Hematopoietic multipotent progenitor cell treated with erythropoietin and hydrocortisone succinate and interleukin-3 and kit ligand, for 17 days (in vitro differentiated cells): ENCODE results near the gene ZNF678.
"Not testable (repeated sequence)": the region's sequence is repeated elsewhere in the genome, so short reads cannot be mapped to it uniquely, and the experiment has no call there.

Experiments
- DNase-seq: peaks from one replicate; pipeline ENCODE4 v3.0.0-alpha.2; 2015; ENCODE audit warnings: low spot score

ZNF678 gene

GRCh38 chr1:227551881-227552280 is 11.5 kb upstream of the ZNF678 start:
- not testable (repeated sequence) for DNase-seq

DNA sequence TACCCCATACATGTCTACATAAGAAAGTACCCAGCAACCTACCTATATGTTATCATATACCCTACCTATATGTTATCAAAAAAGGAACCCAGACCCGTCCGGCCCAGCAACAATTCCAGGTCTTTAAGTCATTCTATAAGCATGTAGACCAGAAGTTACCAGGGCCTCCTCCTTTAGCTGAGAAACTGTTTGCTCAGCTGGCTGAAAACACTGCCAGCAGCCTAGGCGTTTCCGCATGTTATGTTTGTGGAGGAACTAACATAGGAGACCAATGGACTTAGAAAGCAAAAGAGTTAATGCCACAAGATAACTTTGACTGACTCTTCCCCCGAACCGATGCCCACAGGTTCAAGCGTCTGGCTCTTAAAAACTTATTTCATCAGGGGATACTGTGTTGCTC is 7.1 kb upstream of the ZNF678 start:
- no peak for DNase-seq

- DNase-seq: no peak
Observed at GRCh38 chr1:227557962-227558725, 5.2 kb upstream of the ZNF678 start.

- DNase-seq: no peak
Observed at GRCh38 chr1:227558732-227559262, 4.6 kb upstream of the ZNF678 start.

DNA sequence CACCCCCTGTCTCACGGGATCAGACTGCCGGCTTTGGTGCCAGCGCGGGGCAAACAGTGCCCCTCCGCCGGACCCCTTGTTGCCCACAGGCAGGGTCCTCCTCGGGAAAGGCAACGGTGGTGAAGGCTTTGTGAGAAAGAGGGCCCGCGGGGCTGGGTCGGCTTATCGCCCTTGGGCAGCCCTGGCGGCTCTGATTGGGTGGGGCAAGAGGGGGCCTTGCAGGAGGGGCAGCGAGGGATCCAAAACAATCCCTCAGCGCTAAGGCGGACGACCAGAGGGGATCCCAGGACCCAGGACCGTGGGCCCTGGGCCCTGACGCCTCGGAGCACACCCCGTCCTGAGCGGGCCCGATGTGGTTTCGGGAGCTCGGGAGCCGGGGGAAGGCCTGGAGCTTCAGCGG is 3.9 kb upstream of the ZNF678 start:
- DNase-seq: no peak

GRCh38 chr1:227559926-227560325 is 3.4 kb upstream of the ZNF678 start:
- DNase-seq: no peak

- DNase-seq: no peak
Observed at GRCh38 chr1:227560393-227561173, 2.8 kb upstream of the ZNF678 start.

DNA sequence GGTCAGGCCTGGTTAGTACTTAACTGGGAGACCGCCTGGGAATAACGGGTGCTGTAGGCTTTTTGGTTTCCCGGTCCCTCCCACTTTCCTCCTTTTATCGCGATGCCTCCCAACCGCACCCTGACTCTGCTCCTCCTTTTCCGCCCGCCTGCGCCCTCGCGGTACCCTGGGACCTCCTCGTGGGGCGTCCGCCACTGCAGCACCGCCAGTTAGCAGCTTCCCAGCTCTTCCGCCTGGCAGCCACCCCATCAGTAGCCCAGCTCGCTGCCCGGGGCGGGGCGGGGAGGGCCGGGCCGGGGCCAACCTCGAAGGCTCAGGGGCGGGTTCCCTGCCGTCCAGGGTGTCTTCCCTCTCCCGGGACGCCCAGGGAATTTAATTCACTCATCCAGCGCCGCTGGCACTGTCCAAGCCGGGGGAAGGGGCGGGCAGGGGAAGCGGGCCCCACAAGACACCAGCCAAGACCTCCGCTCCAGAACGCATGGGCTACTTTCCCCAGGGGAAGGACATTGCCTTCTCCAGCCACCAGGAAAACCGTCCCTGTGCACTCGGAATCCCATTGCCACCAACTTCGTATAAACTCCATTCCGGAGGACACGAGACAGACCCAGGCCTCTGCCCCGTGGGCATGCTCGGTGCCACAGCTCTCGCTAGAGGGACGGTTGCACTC is 2.0 kb upstream of the ZNF678 start:
- no peak for DNase-seq

GRCh38 chr1:227562037-227562436 is 1.3 kb upstream of the ZNF678 start:
- DNase-seq: no peak

GRCh38 chr1:227562933-227563323 is 428 bp upstream of the ZNF678 start:
- DNase-seq: no peak

- no peak for DNase-seq
Observed at GRCh38 chr1:227567256-227567655, 3.9 kb downstream of the ZNF678 start.

DNA sequence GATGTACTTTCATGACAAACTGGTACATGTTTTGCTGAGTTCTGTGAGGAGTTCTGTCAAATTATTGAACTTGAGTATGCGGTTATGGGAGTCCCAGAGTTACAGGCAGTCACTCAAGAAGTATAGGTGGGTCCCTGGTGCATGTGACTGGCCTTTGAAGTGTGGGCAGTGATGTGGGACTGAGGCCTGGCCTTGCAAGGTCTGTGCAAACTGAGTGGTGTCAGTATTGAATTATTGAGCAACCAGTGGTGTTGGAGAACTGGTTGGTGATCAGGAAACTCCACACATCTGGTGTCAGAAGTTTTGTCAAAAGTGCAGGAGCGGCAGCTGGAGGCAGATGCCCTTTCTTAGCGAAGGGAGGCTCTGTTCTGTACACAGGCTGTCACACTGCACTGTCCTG is 5.2 kb downstream of the ZNF678 start:
- no peak for DNase-seq

DNA sequence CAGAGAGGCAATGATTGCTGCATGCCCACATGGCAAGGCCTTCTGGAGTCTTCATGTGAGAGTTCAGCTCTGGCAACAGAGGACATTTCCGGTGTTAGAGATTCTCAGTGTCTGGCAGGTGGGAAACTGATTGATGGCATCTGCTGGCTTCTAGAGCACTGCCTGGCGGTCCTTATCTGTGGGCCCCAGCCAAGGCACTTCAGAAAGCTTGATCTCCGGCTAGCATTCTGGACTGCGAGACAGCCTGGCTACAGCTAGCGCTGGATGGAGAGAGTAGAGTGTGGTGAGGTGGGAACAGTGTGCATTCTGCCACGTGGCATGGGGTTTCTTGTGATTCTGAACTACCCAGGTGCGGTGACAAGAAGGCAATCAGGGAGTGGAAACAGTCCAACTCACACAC is 9.4 kb downstream of the ZNF678 start:
- no peak for DNase-seq

- DNase-seq: no peak
Observed at GRCh38 chr1:227574926-227575325, 11.6 kb downstream of the ZNF678 start.

DNA sequence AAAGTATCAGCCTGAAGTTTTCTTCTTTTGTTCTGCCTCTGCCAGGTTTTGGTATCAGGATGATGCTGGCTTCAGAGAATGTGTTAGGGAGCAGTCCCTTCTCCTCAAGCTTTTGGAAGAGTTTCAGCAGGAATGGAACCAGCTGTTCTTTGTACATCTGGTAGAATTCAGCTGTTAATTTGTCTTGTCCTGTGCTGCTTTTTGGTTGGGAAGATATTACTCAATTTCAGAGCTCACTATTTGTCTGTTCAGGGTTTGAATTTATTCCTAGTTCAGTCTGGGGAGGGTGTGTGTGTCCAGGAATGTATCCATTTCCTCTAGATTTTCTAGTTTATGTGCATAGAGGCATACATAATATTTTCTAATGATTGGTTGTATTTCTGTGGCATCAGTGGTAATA is 12.8 kb downstream of the ZNF678 start:
- no peak for DNase-seq

- no peak for DNase-seq
Observed at GRCh38 chr1:227577500-227577899, 14.1 kb downstream of the ZNF678 start.

DNA sequence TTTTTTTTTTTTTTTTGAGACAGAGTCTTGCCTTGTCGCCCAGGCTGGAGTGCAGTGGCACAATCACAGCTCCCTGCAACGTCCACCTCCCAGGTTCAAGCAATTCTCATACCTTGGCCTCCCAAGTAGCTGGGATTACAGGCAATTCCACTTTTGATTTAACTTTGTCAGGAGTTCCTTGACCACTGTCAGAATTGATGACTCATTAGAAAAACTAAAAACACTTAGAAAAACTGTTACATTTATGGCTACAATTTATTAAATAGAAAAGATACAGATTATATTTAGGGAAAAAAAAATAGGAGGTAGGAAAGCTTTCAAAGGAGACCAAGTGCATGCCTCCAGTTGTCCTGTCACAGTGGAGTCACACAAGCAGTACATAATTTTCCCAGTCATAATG is 20.0 kb downstream of the ZNF678 start:
- no peak for DNase-seq

DNA sequence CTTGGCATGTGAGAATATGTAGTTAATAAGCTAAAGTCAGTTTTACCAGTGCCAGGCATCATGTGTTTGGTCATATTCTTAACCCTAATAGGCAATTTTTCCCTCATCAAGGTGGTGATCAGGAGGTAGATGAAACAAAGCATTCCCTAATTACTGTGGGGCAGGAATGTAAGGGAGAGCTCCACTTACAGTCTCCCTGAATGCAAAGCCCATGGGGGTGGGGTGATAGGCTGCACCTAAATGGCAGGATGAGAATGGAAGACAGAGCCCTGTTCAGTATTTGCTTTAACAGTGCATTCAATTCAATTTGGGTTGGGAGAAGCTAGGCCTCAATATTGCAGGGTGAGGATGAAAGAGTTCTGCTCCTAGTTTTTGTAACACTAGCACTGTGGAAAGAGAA is 23.4 kb downstream of the ZNF678 start:
- DNase-seq: no peak

DNA sequence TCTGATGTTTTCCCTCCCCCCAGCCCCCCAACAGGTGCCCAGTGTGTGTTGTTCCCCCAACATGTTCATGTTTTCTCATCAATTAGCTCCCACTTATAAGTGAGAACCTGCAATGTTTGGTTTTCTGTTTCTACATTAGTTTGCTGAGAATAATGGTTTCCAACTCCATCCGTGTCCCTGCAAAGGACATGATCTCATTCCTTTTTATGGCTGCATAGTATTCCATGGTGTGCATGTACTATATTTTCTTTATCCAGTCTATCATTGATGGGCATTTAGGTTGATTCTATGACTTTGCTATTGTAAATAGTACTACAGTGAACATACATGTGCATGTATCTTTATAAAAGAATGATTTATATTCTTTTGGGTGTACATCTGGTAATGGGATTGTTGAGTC is 24.6 kb downstream of the ZNF678 start:
- DNase-seq: no peak

GRCh38 chr1:227588769-227589168 is 25.4 kb downstream of the ZNF678 start:
- DNase-seq: not testable (repeated sequence)

- not testable (repeated sequence) for DNase-seq
Observed at GRCh38 chr1:227589777-227590176, 26.4 kb downstream of the ZNF678 start.

GRCh38 chr1:227596222-227596621 is 32.9 kb downstream of the ZNF678 start:
- not testable (repeated sequence) for DNase-seq

- no peak for DNase-seq
Observed at GRCh38 chr1:227603327-227603726, 40.0 kb downstream of the ZNF678 start.
